HG02885 (cell line): ENCODE data around the gene CREB5.
A peak's percentile ranks its signal among the peaks of the same experiment; 100 is the strongest.

Experiments used
- ATAC-seq: cut with Tn5 transposase; IDR thresholded peaks from one replicate; pipeline ENCODE4 v1.9.1; 2021; ENCODE audit warnings: mild to moderate bottlenecking; ENCODE audit not compliant: unreplicated experiment, poor library complexity

The CREB5 gene

GRCh38 chr7:28724563-28724962 lies 312.2 kb downstream of the CREB5 start:
- no peak for ATAC-seq

GRCh38 chr7:28725045-28725642 lies 312.8 kb downstream of the CREB5 start:
- no peak for ATAC-seq

- no peak for ATAC-seq
Measured at GRCh38 chr7:28725911-28726310, 313.6 kb downstream of the CREB5 start.

GRCh38 chr7:28726555-28726954 lies 314.2 kb downstream of the CREB5 start:
- no peak for ATAC-seq

GRCh38 chr7:28729281-28729680 lies 317.0 kb downstream of the CREB5 start:
- ATAC-seq: no peak

GRCh38 chr7:28729727-28730126 lies 317.4 kb downstream of the CREB5 start:
- no peak for ATAC-seq

GRCh38 chr7:28731092-28731658 lies 318.9 kb downstream of the CREB5 start:
- ATAC-seq: no peak

GRCh38 chr7:28732071-28732869 lies 320.0 kb downstream of the CREB5 start:
- no peak for ATAC-seq

GRCh38 chr7:28733035-28733434 lies 320.7 kb downstream of the CREB5 start:
- ATAC-seq: no peak

GRCh38 chr7:28738412-28738811 lies 326.1 kb downstream of the CREB5 start:
- ATAC-seq: no peak

- ATAC-seq: no peak
Measured at GRCh38 chr7:28739128-28739527, 326.8 kb downstream of the CREB5 start.

- ATAC-seq: no peak
Measured at GRCh38 chr7:28739826-28740225, 327.5 kb downstream of the CREB5 start.

- no peak for ATAC-seq
Measured at GRCh38 chr7:28744951-28745350, 332.6 kb downstream of the CREB5 start.

- ATAC-seq: no peak
Measured at GRCh38 chr7:28745351-28745750, 333.0 kb downstream of the CREB5 start.

- ATAC-seq: no peak
Measured at GRCh38 chr7:28747404-28747803, 335.1 kb downstream of the CREB5 start.

GRCh38 chr7:28747854-28748253 lies 335.5 kb downstream of the CREB5 start:
- no peak for ATAC-seq

- no peak for ATAC-seq
Measured at GRCh38 chr7:28748346-28748745, 336.0 kb downstream of the CREB5 start.

- ATAC-seq: peak; percentile 81
Measured at GRCh38 chr7:28748933-28749584, 336.7 kb downstream of the CREB5 start.

GRCh38 chr7:28749638-28750037 lies 337.3 kb downstream of the CREB5 start:
- ATAC-seq: no peak

GRCh38 chr7:28750981-28751380 lies 338.7 kb downstream of the CREB5 start:
- ATAC-seq: no peak

- no peak for ATAC-seq
Measured at GRCh38 chr7:28753613-28754012, 341.3 kb downstream of the CREB5 start.
